ENCODE results near the gene AKAP13.

- TF ChIP-seq REST (IDR thresholded peaks at IDR 0.05; ENCODE audit: low read depth) (no peak), ZBTB7A (IDR thresholded peaks at IDR 0.05; ENCODE audit: low read depth) (no peak), MAX (IDR thresholded peaks at IDR 0.05) (no peak), TCF12 (IDR thresholded peaks at IDR 0.05; ENCODE audit: low read depth) (no peak), YY1 (IDR thresholded peaks at IDR 0.05; ENCODE audit: low read depth) (no peak), CREB1 (IDR thresholded peaks at IDR 0.05; ENCODE audit: low read depth) (no peak), USF1 (IDR thresholded peaks at IDR 0.05) (no peak), EP300 (IDR thresholded peaks at IDR 0.05; ENCODE audit: borderline replicate concordance) (no peak)
These were observed 198.7 kb downstream of the AKAP13 start for GRCh38 chr15:85578941-85579701.
